Measurements from ENCODE around the gene PCYT1A. TPM values are rescaled to one million over a fixed set of nuclear protein-coding genes. Genes with fewer than 3 reads are reported as not detected.
"Not testable (repeated sequence)": the region's sequence is repeated elsewhere in the genome, so short reads cannot be mapped to it uniquely, and the experiment has no call there.

The PCYT1A gene
- total RNA-seq, 4 donors from 2014 or later, result 68.1 to 120 (median 90.9) TPM

DNA sequence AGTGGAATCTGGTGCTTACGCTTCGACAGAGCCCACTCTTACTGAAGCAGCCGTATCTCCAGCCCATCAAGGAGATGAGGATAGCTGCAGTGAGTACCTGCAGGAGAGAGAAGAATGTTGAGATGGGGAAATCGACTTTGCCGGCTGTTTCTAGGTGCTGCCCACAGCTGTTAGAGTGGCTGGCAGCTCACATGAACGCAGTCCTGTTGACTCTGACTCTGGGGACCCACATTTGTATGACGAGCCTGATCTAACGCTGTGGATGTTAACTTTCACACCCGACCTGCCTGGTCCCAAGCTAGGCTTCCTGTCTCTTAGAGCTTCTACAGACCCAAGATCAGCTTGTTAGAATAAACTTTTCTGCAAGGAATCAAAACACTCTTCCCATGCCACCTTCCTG is 39.4 kb upstream of the PCYT1A start:
- no peak for ATAC-seq (ENCODE audit: low FRiP score)
- DNase-seq (ENCODE audit: low spot score), result no peak
- TF ChIP-seq, protein P1, sequence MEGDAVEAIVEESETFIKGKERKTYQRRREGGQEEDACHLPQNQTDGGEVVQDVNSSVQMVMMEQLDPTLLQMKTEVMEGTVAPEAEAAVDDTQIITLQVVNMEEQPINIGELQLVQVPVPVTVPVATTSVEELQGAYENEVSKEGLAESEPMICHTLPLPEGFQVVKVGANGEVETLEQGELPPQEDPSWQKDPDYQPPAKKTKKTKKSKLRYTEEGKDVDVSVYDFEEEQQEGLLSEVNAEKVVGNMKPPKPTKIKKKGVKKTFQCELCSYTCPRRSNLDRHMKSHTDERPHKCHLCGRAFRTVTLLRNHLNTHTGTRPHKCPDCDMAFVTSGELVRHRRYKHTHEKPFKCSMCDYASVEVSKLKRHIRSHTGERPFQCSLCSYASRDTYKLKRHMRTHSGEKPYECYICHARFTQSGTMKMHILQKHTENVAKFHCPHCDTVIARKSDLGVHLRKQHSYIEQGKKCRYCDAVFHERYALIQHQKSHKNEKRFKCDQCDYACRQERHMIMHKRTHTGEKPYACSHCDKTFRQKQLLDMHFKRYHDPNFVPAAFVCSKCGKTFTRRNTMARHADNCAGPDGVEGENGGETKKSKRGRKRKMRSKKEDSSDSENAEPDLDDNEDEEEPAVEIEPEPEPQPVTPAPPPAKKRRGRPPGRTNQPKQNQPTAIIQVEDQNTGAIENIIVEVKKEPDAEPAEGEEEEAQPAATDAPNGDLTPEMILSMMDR (IDR thresholded peaks at IDR 0.05), result no peak

DNA sequence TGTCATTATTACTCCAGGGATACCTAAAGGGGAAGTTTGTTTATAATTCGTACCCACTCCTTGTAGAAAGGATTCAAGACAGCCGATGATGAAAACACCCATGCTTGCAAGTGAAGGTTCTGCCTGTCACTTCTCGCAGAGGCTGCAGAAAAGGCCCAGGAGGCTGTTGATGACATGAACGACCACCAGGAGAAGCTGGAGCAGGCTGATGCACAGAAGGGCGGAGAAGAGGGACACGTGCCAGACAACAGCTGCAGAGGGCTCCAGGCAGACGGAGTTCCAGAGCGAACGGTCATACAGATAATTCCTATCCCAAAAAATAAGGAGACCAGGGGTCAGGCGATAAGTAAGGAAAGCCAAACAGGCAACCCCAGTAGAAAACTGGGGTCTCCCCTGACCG is 36.2 kb upstream of the PCYT1A start:
- DNase-seq (ENCODE audit: low spot score) (no peak), ATAC-seq (ENCODE audit: low FRiP score) (no peak)
- TF ChIP-seq, protein P1 (IDR thresholded peaks at IDR 0.05), result no peak

DNA sequence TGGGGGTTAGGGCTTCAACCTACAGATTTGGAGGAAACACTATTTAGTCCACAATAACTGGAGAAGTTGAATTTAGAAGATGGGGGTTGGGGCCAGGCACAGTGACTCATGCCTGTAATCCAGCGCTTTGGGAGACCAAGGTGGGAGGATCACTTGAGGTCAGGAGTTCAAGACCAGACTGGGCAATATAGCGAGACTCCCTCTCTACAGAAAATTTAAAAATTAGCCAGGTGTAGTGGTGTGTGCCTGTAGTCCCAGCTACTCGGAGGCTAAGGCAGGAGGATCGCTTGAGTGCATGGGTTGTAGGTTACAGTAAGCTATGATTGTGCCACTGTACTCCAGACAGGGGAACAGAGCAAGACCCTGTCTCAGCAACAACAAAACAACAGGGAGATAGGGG is 35.5 kb upstream of the PCYT1A start:
- TF ChIP-seq, protein P1 (IDR thresholded peaks at IDR 0.05), result no peak
- no peak for DNase-seq (ENCODE audit: low spot score)
- ATAC-seq (ENCODE audit: low FRiP score), result no peak

DNA sequence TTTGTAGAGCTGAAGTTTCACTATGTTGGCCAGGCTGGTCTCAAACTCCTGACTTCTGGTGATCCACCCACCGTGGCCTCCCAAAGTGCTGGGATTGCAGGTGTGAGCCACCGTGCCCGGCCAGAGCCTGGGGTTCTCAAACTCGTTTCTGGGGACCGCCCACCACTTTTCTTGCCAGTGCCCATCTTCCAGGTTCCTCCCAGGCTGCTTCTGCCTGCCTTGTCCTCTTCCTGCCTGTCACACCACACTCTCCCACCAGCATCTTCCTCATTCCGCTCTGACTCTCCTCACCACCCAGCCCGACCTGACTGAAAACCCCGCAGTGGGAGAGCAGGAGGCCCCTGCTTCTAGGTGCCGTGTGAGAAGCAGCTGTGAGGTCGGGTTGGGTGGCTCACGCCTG is 33.6 kb upstream of the PCYT1A start:
- TF ChIP-seq, protein P1 (IDR thresholded peaks at IDR 0.05), result no peak
- ATAC-seq (ENCODE audit: low FRiP score), result no peak
- no peak for DNase-seq (ENCODE audit: low spot score)

DNA sequence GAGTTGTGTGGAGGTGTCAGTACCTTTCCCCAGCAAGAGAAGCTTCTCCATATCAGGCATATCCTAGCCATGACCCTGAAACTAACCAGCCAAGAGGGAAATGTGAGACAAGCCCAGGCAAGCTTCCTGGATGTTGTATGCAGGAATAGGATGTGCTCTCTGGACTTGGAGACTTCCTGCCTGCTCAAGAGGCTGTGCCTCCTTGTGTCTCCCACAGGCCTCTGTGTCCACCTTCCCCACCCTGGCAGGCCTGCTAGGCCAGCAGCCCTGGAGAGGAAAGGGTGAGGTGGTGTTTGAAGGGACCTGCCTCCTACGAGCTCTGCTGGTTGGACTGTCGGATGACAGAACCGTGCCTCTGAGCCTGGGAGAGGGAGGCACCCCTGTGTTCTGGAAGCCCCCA is 32.6 kb upstream of the PCYT1A start:
- ATAC-seq (ENCODE audit: low FRiP score) (no peak), DNase-seq (ENCODE audit: low spot score) (no peak)
- TF ChIP-seq, protein P1 (IDR thresholded peaks at IDR 0.05), result no peak

DNA sequence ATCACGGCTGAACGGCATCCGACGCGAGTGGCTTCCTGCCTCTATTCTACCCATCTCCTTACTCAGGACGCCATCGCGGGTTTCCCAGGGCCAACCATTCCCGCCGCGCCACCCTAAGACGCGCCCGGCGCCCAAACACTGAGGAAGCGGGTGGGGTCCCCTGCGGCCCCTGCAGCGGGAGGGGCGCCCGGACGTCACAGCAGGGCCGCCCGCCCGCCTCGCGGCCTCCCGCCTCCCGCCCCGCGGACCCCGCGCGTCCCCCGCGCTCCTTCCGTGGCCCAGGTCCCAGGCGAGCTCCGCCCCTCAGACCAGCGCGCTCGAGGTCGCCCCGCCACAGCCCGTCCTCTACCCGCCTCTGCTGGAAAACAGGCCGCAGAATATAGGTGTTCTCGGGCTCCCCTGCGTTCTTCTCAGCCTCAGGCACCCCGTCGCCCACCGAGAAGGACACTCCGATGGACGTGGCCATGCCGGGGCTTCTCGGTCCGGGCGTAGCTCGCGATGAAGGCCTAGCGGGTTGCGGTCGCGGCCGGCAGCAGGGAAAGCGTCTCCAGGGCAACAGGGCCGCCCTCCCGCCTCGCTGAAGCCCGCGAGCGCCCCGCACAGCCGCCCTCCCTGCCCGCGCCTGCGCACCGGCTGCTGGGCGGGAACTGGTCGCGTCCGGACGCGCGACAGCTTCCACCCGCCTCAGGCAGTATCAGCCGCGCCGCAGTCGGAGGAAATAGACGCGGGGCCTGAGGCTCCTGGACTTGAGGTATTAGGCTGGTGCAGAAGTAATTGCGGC is 30.4 kb upstream of the PCYT1A start, which contains the start of gene DYNLT2B:
DYNLT2B (minus strand) TSS at position 554 of the 781 bp plus-strand sequence; CDS start at position 466, 88 bp downstream.
- DNase-seq (ENCODE audit: low spot score) (peak; percentile 60), ATAC-seq (ENCODE audit: low FRiP score) (peak; percentile 98)
- TF ChIP-seq, protein P1 (IDR thresholded peaks at IDR 0.05), result no peak

DNA sequence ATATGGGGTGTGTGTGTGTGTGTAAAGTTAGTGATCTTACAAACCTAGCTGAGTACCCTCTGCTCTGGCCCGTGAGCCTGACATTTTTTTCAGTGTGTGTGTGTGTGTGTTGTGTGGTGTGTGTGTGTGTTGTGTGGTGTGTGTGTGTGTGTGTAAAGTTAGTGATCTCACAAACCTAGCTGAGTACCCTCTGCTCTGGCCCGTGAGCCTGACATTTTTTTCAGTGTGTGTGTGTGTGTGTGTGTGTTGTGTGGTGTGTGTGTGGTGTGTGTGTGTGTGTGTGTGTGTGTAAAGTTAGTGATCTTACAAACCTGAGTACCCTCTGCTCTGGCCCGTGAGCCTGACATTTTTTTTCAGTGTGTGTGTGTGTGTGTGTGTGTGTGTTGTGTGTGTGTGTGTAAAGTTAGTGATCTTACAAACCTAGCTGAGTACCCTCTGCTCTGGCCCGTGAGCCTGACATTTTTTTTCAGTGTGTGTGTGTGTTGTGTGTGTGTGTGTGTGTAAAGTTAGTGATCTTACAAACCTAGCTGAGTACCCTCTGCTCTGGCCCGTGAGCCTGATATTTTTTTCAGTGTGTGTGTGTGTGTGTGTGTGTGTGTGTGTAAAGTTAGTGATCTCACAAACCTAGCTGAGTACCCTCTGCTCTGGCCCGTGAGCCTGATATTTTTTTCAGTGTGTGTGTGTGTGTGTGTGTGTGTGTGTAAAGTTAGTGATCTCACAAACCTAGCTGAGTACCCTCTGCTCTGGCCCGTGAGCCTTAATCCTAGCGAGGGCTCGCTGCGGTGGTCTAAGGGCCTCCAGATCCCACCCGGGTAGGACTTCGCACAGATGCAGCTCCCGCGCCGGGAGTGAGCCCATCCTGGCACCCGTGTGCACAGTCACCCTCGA is 29.5 kb upstream of the PCYT1A start:
- DNase-seq (ENCODE audit: low spot score); ATAC-seq (ENCODE audit: low FRiP score): not testable (repeated sequence)
